HCT116 (cell line): Measurements from ENCODE around the gene CAP1. TPM values are rescaled to one million over a fixed set of nuclear protein-coding genes. Genes with fewer than 3 reads are reported as not detected.

Experiments
- ATAC-seq: fragments of 200-7000 bp; cut with Tn5 transposase; 2 replicates; pipeline ENCODE4 v1.9.1; 2020; ENCODE audit warnings: mild to moderate bottlenecking, moderate library complexity
- BruUV-seq: library from RNA; stranded (reverse); fragments of 400-500 nt; replicated peaks from 2 replicates; lab custom pipeline; 2021; lab: Mats Ljungman, UMichigan
- CTCF ChIA-PET: fragments of 300-600 bp; sonication (Branson Sonifier 250); formaldehyde crosslinking; loops from one replicate; lab custom pipeline; 2021; ENCODE audit warnings: antibody characterized with exemption; lab: Charles Lee
- POLR2A ChIA-PET: fragments of 300-600, 350-600 bp; sonication (Branson Sonifier 250); formaldehyde crosslinking; loops from one replicate; lab custom pipeline; 2021; ENCODE audit warnings: antibody characterized with exemption; lab: Charles Lee
- RAD21 ChIA-PET, 2 experiments: fragments of 300-600 bp; sonication (Branson Sonifier 250); formaldehyde crosslinking; loops; one replicate each; lab custom pipeline; 2023; ENCODE audit warnings: low total read pairs in 2 of 2; ENCODE audit not compliant: uncharacterized antibody in 2 of 2, unreplicated experiment in 2 of 2, low non-redundant PET in 1 of 2; lab: Charles Lee
- DNase-seq: peaks from one replicate; pipeline ENCODE4 v3.0.0-alpha.2; 2010; ENCODE audit warnings: low read depth, low spot score
- H2AFZ ChIP-seq: fragments of 200-600 bp; shearing (Covaris generic), sonication (generic); 2 replicates; pipeline ENCODE4 v1.6.1; 2017; ENCODE audit warnings: low read depth, mixed run types, mixed read lengths, antibody characterized with exemption, low read length; ENCODE audit not compliant: poor library complexity, severe bottlenecking
- H3K27ac ChIP-seq: 2 replicates; pipeline ENCODE4 v1.5.1; 2012; ENCODE audit warnings: low read depth, low read length
- H3K27me3 ChIP-seq: fragments of 200-600 bp; sonication (generic); 2 replicates; pipeline ENCODE4 v1.6.1; 2016; ENCODE audit warnings: mixed run types, low read length, mixed read lengths; ENCODE audit not compliant: insufficient read depth
- H3K36me3 ChIP-seq, 2 experiments: fragments of 200-500 bp in 1 of 2; fragments of 200-600 bp in 1 of 2; sonication (Bioruptor generic) in 1 of 2; sonication (generic) in 1 of 2; 2 replicates each; pipeline versions ENCODE4 v1.5.1 to v1.6.1; 2014 to 2016; ENCODE audit warnings: low read length in 2 of 2, inconsistent platforms in 1 of 2, mixed read lengths in 1 of 2, mixed run types in 1 of 2; ENCODE audit not compliant: insufficient read depth in 2 of 2, control insufficient read depth in 1 of 2
- H3K4me1 ChIP-seq, 2 experiments: fragments of 200-600 bp in 1 of 2; sonication (generic) in 1 of 2; 2 replicates each; pipeline versions ENCODE4 v1.5.1 to v1.6.1; 2012 to 2017; ENCODE audit warnings: low read length in 2 of 2, inconsistent platforms in 1 of 2, mild to moderate bottlenecking in 1 of 2, mixed read lengths in 1 of 2, mixed run types in 1 of 2, moderate library complexity in 1 of 2; ENCODE audit not compliant: insufficient read depth in 2 of 2, control insufficient read depth in 1 of 2
- H3K4me2 ChIP-seq: fragments of 200-600 bp; sonication (generic); 2 replicates; pipeline ENCODE4 v1.6.1; 2017; ENCODE audit warnings: mixed run types, low read length, mixed read lengths
- H3K4me3 ChIP-seq, 2 experiments: fragments of 200-600 bp in 1 of 2; sonication (generic) in 1 of 2; replicated peaks in 1 of 2; 2 replicates each; pipeline ENCODE4 v1.5.1; 2011 to 2016; ENCODE audit warnings: low read length in 2 of 2, control low read depth in 1 of 2, low read depth in 1 of 2, mild to moderate bottlenecking in 1 of 2, mixed read lengths in 1 of 2, mixed run types in 1 of 2
- H3K79me2 ChIP-seq: fragments of 200-600 bp; sonication (generic); 2 replicates; pipeline ENCODE4 v1.6.1; 2017; ENCODE audit warnings: mild to moderate bottlenecking, mixed run types, low read length, moderate library complexity, mixed read lengths; ENCODE audit not compliant: insufficient read depth
- H3K9ac ChIP-seq: fragments of 200-600 bp; sonication (generic); 2 replicates; pipeline ENCODE4 v1.6.1; 2016; ENCODE audit warnings: low read length, mixed read lengths
- H3K9me2 ChIP-seq: fragments of 200-600 bp; sonication (generic), shearing (Covaris generic); 2 replicates; pipeline ENCODE4 v1.6.1; 2017; ENCODE audit warnings: mixed run types, mild to moderate bottlenecking, moderate library complexity; ENCODE audit not compliant: insufficient read depth
- H3K9me3 ChIP-seq, 2 experiments: fragments of 200-500 bp in 1 of 2; fragments of 200-600 bp in 1 of 2; sonication (Bioruptor generic) in 1 of 2; sonication (generic) in 1 of 2; 2 replicates each; pipeline ENCODE4 v1.6.1; 2014 to 2017; ENCODE audit warnings: low read length in 2 of 2, mixed read lengths in 2 of 2, inconsistent platforms in 1 of 2, low read depth in 1 of 2, mild to moderate bottlenecking in 1 of 2, mixed run types in 1 of 2, moderate library complexity in 1 of 2; ENCODE audit not compliant: control insufficient read depth in 1 of 2, insufficient read depth in 1 of 2
- H4K20me1 ChIP-seq: fragments of 200-600 bp; sonication (generic), shearing (Covaris generic); 2 replicates; pipeline ENCODE4 v1.6.1; 2017; ENCODE audit warnings: mixed run types, mild to moderate bottlenecking, moderate library complexity; ENCODE audit not compliant: insufficient read depth
- CEBPB ChIP-seq: IDR thresholded peaks from 2 replicates; pipeline ENCODE4 v1.6.1; 2012; ENCODE audit warnings: low read depth
- EGR1 ChIP-seq: IDR thresholded peaks from 2 replicates; pipeline ENCODE4 v1.6.1; 2012; ENCODE audit warnings: low read depth
- EZH2 ChIP-seq: fragments of 200-600 bp; sonication (generic); IDR thresholded peaks from 2 replicates; pipeline ENCODE4 v1.6.1; 2017; ENCODE audit warnings: antibody characterized with exemption, mixed run types
- EZH2phosphoT487 ChIP-seq: fragments of 200-600 bp; IDR thresholded peaks from 2 replicates; pipeline ENCODE4 v1.6.1; 2018; ENCODE audit warnings: antibody characterized with exemption, borderline replicate concordance
- POLR2A ChIP-seq: IDR thresholded peaks from 2 replicates; pipeline ENCODE4 v1.7.0; 2011; ENCODE audit warnings: borderline replicate concordance; ENCODE audit not compliant: insufficient read depth, insufficient read length; ENCODE audit errors: extremely low read depth
- SIN3A ChIP-seq: IDR thresholded peaks from 2 replicates; pipeline ENCODE4 v1.6.1; 2012; ENCODE audit warnings: low read depth
- SP1 ChIP-seq: IDR thresholded peaks from 2 replicates; pipeline ENCODE4 v1.6.1; 2012; ENCODE audit warnings: low read depth
- SRF ChIP-seq: IDR thresholded peaks from 2 replicates; pipeline ENCODE4 v1.6.1; 2012; ENCODE audit warnings: low read depth
- YY1 ChIP-seq: IDR thresholded peaks from 2 replicates; pipeline ENCODE4 v1.6.1; 2011; ENCODE audit warnings: low read length, low read depth, moderate library complexity, mild to moderate bottlenecking; ENCODE audit not compliant: insufficient replicate concordance; ENCODE audit errors: extremely low read depth
- ZNF274 ChIP-seq: fragments of 200-500 bp; sonication (Bioruptor generic); IDR thresholded peaks from 2 replicates; pipeline ENCODE4 v1.6.1; 2014; ENCODE audit warnings: mild to moderate bottlenecking, low read depth, low read length, inconsistent platforms
- intact Hi-C: fragments of 100-400 bp; cut with micrococcal nuclease; formaldehyde crosslinking; loops from 2 replicates; pipeline ENCODE4 v1.10.0; 2022
- total RNA-seq: library from RNA; stranded (reverse); gene quantifications from one replicate; pipeline ENCODE4 v1.2.1, GENCODE V29; 2021; ENCODE audit not compliant: unreplicated experiment
- TF ChIP-seq, protein P1 (sequence below), 3 experiments: fragments of 200-600 bp in 1 of 3; sonication (generic) in 1 of 3; IDR thresholded peaks in 2 of 3; conservative IDR thresholded peaks in 1 of 3; 2 replicates each; pipeline ENCODE4 v1.5.1; 2012 to 2017; ENCODE audit warnings: low read depth in 2 of 3, low read length in 2 of 3, antibody characterized with exemption in 1 of 3, borderline replicate concordance in 1 of 3, control low read depth in 1 of 3, mild to moderate bottlenecking in 1 of 3, mixed read lengths in 1 of 3, mixed run types in 1 of 3, moderate library complexity in 1 of 3; ENCODE audit not compliant: insufficient read depth in 1 of 3
- TF ChIP-seq, protein P2 (sequence below): IDR thresholded peaks from 2 replicates; pipeline ENCODE4 v1.6.1; 2011; ENCODE audit warnings: mild to moderate bottlenecking, low read length, moderate library complexity; ENCODE audit not compliant: insufficient replicate concordance; ENCODE audit errors: extremely low read depth
- TF ChIP-seq, protein P3 (sequence below): IDR thresholded peaks from 2 replicates; pipeline ENCODE4 v1.6.1; 2012; ENCODE audit warnings: low read depth

Gene CAP1
- total RNA-seq, 1 experiment from 2014 or later: 274 TPM

DNA sequence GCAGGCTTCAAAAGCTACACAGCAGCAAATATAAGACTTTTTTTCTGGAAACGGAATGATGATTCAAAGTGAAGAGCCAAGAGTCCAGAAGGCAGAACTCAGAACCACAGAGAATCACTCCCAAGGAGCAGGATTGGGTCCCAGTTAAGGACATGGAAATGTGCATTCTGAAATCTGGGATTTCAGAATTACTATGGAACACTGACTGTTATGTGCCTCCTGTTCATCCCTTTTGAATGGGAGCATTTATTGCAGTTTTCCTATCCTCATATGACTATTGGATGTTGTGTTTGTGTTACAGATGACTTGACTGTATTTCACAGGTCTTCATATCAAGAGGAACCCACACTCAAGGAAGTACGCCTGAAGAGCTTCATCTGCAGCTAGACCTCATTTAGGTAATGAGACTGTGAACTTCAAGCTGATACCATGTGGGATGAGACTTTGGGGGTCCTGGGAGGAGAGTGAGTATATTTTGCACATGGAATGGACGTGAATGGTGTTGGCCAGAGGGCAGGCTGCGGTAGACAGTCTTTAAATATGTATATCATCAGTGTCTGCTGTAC is 17.1 kb upstream of the CAP1 start:
- Histone ChIP-seq H3K4me2 (no peak overlapping the region), H3K27me3 (no peaks in the 10 kb centered on the region), H3K79me2 (no peaks in the 10 kb centered on the region), H3K9me2 (no peaks in the 10 kb centered on the region), H3K9me3 (peaks cover 0 to 6% of the 10 kb centered on the region in 2 experiments; a peak in 2 of 4 replicates), H2AFZ (no peak overlapping the region), H3K4me3 (no peak overlapping the region), H4K20me1 (no peaks in the 10 kb centered on the region), H3K9ac (no peak overlapping the region), H3K4me1 (no peaks in the 10 kb centered on the region), H3K36me3 (no peaks in the 10 kb centered on the region), H3K27ac (no peak overlapping the region)
- ATAC-seq: no peak
- BruUV-seq: no TSS peak
- ChIA-PET RAD21 (no interaction called here), CTCF (no interaction called here), POLR2A (no interaction called here)
- TF ChIP-seq EZH2 (no peak), SIN3A (no peak), ZNF274 (no peak), POLR2A (no peak), EGR1 (no peak)
- no peak for DNase-seq
- intact Hi-C loops: no loop called here

DNA sequence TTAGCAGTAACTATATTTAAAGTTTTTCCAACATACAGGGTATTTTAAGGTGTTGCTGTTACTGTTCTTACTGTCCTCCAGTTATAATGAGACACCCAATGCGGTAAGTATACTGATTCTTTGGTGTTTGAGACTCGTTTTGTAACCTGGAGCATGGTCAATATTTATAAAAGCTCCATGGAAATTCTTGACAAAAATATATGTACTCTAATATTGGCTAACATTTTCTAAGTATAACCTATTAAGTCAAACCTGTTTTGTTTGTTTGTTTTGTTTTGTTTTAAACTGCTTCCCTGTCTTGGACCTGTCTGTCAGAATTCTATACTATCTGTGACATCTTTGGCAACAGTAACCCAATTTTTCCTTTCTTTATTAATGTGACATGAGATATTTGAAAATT is 15.9 kb upstream of the CAP1 start:
- CTCF ChIA-PET: no interaction called here
- no peak overlapping the region for H3K27ac ChIP-seq
- POLR2A ChIA-PET: no interaction called here
- intact Hi-C loops: no loop called here
- no peak overlapping the region for H3K9ac ChIP-seq
- DNase-seq: no peak
- no peaks in the 10 kb centered on the region for H3K36me3 ChIP-seq
- H3K4me2 ChIP-seq: no peak overlapping the region
- H4K20me1 ChIP-seq: no peaks in the 10 kb centered on the region
- no peak for ATAC-seq
- RAD21 ChIA-PET: no interaction called here
- H3K9me3 ChIP-seq: peaks cover 0 to 6% of the 10 kb centered on the region in 2 experiments; a peak in 2 of 4 replicates
- no TSS peak for BruUV-seq
- H3K9me2 ChIP-seq: no peaks in the 10 kb centered on the region
- H3K4me3 ChIP-seq: no peak overlapping the region
- H3K4me1 ChIP-seq: no peaks in the 10 kb centered on the region
- no peaks in the 10 kb centered on the region for H3K79me2 ChIP-seq
- no peak overlapping the region for H2AFZ ChIP-seq
- no peaks in the 10 kb centered on the region for H3K27me3 ChIP-seq
- TF ChIP-seq SP1 (no peak), CEBPB (no peak), EZH2phosphoT487 (no peak), POLR2A (no peak), SRF (no peak), YY1 (no peak)
- TF ChIP-seq, protein P1, sequence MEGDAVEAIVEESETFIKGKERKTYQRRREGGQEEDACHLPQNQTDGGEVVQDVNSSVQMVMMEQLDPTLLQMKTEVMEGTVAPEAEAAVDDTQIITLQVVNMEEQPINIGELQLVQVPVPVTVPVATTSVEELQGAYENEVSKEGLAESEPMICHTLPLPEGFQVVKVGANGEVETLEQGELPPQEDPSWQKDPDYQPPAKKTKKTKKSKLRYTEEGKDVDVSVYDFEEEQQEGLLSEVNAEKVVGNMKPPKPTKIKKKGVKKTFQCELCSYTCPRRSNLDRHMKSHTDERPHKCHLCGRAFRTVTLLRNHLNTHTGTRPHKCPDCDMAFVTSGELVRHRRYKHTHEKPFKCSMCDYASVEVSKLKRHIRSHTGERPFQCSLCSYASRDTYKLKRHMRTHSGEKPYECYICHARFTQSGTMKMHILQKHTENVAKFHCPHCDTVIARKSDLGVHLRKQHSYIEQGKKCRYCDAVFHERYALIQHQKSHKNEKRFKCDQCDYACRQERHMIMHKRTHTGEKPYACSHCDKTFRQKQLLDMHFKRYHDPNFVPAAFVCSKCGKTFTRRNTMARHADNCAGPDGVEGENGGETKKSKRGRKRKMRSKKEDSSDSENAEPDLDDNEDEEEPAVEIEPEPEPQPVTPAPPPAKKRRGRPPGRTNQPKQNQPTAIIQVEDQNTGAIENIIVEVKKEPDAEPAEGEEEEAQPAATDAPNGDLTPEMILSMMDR (IDR thresholded peaks at IDR 0.05 in 2 of 3, conservative IDR thresholded peaks at IDR 0.05 in 1 of 3; ENCODE audit: borderline replicate concordance in 1 of 3, insufficient read depth in 1 of 3, low read depth in 2 of 3, low read length in 2 of 3): no peak
- TF ChIP-seq, protein P2, sequence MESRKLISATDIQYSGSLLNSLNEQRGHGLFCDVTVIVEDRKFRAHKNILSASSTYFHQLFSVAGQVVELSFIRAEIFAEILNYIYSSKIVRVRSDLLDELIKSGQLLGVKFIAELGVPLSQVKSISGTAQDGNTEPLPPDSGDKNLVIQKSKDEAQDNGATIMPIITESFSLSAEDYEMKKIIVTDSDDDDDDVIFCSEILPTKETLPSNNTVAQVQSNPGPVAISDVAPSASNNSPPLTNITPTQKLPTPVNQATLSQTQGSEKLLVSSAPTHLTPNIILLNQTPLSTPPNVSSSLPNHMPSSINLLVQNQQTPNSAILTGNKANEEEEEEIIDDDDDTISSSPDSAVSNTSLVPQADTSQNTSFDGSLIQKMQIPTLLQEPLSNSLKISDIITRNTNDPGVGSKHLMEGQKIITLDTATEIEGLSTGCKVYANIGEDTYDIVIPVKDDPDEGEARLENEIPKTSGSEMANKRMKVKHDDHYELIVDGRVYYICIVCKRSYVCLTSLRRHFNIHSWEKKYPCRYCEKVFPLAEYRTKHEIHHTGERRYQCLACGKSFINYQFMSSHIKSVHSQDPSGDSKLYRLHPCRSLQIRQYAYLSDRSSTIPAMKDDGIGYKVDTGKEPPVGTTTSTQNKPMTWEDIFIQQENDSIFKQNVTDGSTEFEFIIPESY: no peak
- TF ChIP-seq, protein P3, sequence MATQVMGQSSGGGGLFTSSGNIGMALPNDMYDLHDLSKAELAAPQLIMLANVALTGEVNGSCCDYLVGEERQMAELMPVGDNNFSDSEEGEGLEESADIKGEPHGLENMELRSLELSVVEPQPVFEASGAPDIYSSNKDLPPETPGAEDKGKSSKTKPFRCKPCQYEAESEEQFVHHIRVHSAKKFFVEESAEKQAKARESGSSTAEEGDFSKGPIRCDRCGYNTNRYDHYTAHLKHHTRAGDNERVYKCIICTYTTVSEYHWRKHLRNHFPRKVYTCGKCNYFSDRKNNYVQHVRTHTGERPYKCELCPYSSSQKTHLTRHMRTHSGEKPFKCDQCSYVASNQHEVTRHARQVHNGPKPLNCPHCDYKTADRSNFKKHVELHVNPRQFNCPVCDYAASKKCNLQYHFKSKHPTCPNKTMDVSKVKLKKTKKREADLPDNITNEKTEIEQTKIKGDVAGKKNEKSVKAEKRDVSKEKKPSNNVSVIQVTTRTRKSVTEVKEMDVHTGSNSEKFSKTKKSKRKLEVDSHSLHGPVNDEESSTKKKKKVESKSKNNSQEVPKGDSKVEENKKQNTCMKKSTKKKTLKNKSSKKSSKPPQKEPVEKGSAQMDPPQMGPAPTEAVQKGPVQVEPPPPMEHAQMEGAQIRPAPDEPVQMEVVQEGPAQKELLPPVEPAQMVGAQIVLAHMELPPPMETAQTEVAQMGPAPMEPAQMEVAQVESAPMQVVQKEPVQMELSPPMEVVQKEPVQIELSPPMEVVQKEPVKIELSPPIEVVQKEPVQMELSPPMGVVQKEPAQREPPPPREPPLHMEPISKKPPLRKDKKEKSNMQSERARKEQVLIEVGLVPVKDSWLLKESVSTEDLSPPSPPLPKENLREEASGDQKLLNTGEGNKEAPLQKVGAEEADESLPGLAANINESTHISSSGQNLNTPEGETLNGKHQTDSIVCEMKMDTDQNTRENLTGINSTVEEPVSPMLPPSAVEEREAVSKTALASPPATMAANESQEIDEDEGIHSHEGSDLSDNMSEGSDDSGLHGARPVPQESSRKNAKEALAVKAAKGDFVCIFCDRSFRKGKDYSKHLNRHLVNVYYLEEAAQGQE: no peak
